ENCODE data around the gene NEO1. TPM values are rescaled to one million over a fixed set of nuclear protein-coding genes. Genes with fewer than 3 reads are reported as not detected.
"Not testable (repeated sequence)": the region's sequence is repeated elsewhere in the genome, so short reads cannot be mapped to it uniquely, and the experiment has no call there.

Gene NEO1
- total and polyA plus RNA-seq, 2 experiments from 2014 or later = 4.5 to 13.6 TPM

- H3K9me3 ChIP-seq (ENCODE audit: low read depth) = no peaks in the 10 kb centered on the region
- no peaks in the 10 kb centered on the region for H3K79me2 ChIP-seq (ENCODE audit: insufficient read depth)
- in situ Hi-C loops (cut with MboI) = no loop called here
- TF ChIP-seq EZH2phosphoT487 (IDR thresholded peaks at IDR 0.05; ENCODE audit: insufficient read depth, low read depth) = no peak
- TF ChIP-seq EZH2 (IDR thresholded peaks at IDR 0.05; ENCODE audit: insufficient read depth, poor library complexity, severe bottlenecking) = no peak
- no peaks in the 10 kb centered on the region for H3K4me1 ChIP-seq (ENCODE audit: insufficient read depth)
- H3F3A ChIP-seq (ENCODE audit: insufficient read depth) = no peaks in the 10 kb centered on the region
- H3K9ac ChIP-seq = no peak overlapping the region
- WGBS, 2 experiments (ENCODE audit: low coverage in 1 of 2, low lambda C conversion rate in 2 of 2, missing lambda C conversion rate in 2 of 2) = 10 to 25% methylated on average over 1 of the region's 1 CpG
- no peak overlapping the region for H3K27ac ChIP-seq
- H3K36me3 ChIP-seq (ENCODE audit: low read depth) = no peaks in the 10 kb centered on the region
- no peak overlapping the region for H2AFZ ChIP-seq
- no peaks in the 10 kb centered on the region for H3K9me2 ChIP-seq (ENCODE audit: insufficient read depth)
- peak; percentile 34 for DNase-seq
- no peak overlapping the region for H3K4me2 ChIP-seq (ENCODE audit: unreplicated experiment)
- no peaks in the 10 kb centered on the region for H4K20me1 ChIP-seq (ENCODE audit: insufficient read depth)
- no peak overlapping the region for H3K4me3 ChIP-seq
- no peaks in the 10 kb centered on the region for H3K27me3 ChIP-seq (replicated peaks; ENCODE audit: insufficient read depth)
Measured at GRCh38 chr15:73212424-73212823, 160.2 kb downstream of the NEO1 start.

DNA sequence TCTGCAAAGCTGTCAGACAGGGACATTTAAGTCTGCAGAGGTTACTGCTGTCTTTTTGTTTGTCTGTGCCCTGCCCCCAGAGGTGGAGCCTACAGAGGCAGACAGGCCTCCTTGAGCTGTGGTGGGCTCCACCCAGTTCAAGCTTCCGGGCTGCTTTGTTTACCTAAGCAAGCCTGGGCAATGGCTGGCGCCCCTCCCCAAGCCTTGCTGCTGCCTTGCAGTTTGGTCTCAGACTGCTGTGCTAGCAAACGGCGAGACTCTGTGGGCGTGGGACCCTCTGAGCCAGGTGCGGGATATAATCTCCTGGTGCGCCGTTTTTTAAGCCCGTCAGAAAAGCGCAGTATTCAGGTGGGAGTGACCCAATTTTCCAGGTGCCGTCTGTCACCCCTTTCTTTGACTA lies 169.2 kb downstream of the NEO1 start:
- H4K20me1 ChIP-seq (ENCODE audit: insufficient read depth); H3K27me3 ChIP-seq (replicated peaks; ENCODE audit: insufficient read depth); H3F3A ChIP-seq (ENCODE audit: insufficient read depth); DNase-seq; in situ Hi-C loops (cut with MboI); H3K4me1 ChIP-seq (ENCODE audit: insufficient read depth); H3K9me3 ChIP-seq (ENCODE audit: low read depth); H3K79me2 ChIP-seq (ENCODE audit: insufficient read depth); H2AFZ ChIP-seq; H3K9ac ChIP-seq; H3K4me3 ChIP-seq; H3K4me2 ChIP-seq (ENCODE audit: unreplicated experiment); H3K27ac ChIP-seq; H3K9me2 ChIP-seq (ENCODE audit: insufficient read depth); H3K36me3 ChIP-seq (ENCODE audit: low read depth): not testable (repeated sequence)
- 95% methylated on average over 8 to 11 of the region's 11 CpGs for WGBS, 2 experiments (ENCODE audit: low coverage in 1 of 2, low lambda C conversion rate in 2 of 2, missing lambda C conversion rate in 2 of 2)

DNA sequence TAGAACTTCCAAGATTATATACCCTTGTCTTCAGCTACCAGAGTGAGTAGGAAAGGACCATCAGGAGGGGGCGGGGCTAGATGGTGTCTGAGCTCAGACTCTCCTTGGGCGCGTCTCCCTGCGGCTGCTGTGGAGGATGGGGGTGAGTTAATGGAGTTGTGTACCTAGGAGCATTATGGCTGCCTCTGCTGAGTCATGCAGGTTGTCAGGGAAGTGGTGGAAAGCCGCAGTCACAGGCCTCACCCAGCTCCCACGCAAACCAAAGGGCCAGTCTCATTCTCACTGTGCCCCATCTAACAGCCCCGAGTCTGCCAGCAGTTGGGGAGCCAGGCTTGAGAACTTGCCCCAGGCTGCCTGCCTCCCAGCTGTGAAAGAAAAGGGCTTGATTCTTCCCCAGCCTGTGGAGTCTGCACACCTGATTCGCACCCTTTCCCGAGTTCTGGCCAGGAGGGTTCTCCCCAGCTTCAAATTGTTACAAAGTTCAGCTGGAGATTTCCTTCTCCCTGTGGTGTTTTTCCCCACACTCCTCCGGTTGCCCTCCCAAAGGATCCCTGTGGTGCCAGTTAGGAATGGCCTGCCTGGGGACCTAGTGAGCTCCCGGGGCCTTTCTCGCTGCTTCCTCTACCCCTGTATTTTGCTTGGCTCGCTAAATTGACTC lies 173.2 kb downstream of the NEO1 start:
- Histone ChIP-seq H3K4me3 (no peak overlapping the region), H3F3A (ENCODE audit: insufficient read depth) (no peaks in the 10 kb centered on the region), H4K20me1 (ENCODE audit: insufficient read depth) (no peaks in the 10 kb centered on the region), H3K27ac (no peak overlapping the region), H3K36me3 (ENCODE audit: low read depth) (no peaks in the 10 kb centered on the region), H3K4me1 (ENCODE audit: insufficient read depth) (no peaks in the 10 kb centered on the region), H2AFZ (no peak overlapping the region), H3K9ac (no peak overlapping the region), H3K9me3 (ENCODE audit: low read depth) (no peaks in the 10 kb centered on the region), H3K27me3 (replicated peaks; ENCODE audit: insufficient read depth) (no peaks in the 10 kb centered on the region), H3K4me2 (ENCODE audit: unreplicated experiment) (no peak overlapping the region), H3K9me2 (ENCODE audit: insufficient read depth) (no peaks in the 10 kb centered on the region), H3K79me2 (ENCODE audit: insufficient read depth) (no peaks in the 10 kb centered on the region)
- DNase-seq = no peak
- TF ChIP-seq EZH2phosphoT487 (IDR thresholded peaks at IDR 0.05; ENCODE audit: insufficient read depth, low read depth) (no peak), EZH2 (IDR thresholded peaks at IDR 0.05; ENCODE audit: insufficient read depth, poor library complexity, severe bottlenecking) (no peak)
- WGBS, 2 experiments (ENCODE audit: low coverage in 1 of 2, low lambda C conversion rate in 2 of 2, missing lambda C conversion rate in 2 of 2) = 96 to 99% methylated on average over 13 of the region's 13 CpGs
- in situ Hi-C loops (cut with MboI) = no loop called here

- DNase-seq = no peak
- Histone ChIP-seq H3K27ac (no peak overlapping the region), H2AFZ (no peak overlapping the region), H3K4me3 (no peak overlapping the region), H3K9me2 (ENCODE audit: insufficient read depth) (no peaks in the 10 kb centered on the region), H3K36me3 (ENCODE audit: low read depth) (no peaks in the 10 kb centered on the region), H3K9ac (no peak overlapping the region), H3F3A (ENCODE audit: insufficient read depth) (peaks cover 2% of the 10 kb centered on the region; the same call in 1 of the 2 replicates), H3K79me2 (ENCODE audit: insufficient read depth) (no peaks in the 10 kb centered on the region), H3K4me2 (ENCODE audit: unreplicated experiment) (no peak overlapping the region), H3K27me3 (replicated peaks; ENCODE audit: insufficient read depth) (no peaks in the 10 kb centered on the region), H3K4me1 (ENCODE audit: insufficient read depth) (peaks cover under 1% of the 10 kb centered on the region), H3K9me3 (ENCODE audit: low read depth) (no peaks in the 10 kb centered on the region), H4K20me1 (ENCODE audit: insufficient read depth) (no peaks in the 10 kb centered on the region)
- in situ Hi-C loops (cut with MboI) = no loop called here
- TF ChIP-seq EZH2phosphoT487 (IDR thresholded peaks at IDR 0.05; ENCODE audit: insufficient read depth, low read depth) (no peak), EZH2 (IDR thresholded peaks at IDR 0.05; ENCODE audit: insufficient read depth, poor library complexity, severe bottlenecking) (no peak)
- WGBS, 2 experiments (ENCODE audit: low coverage in 1 of 2, low lambda C conversion rate in 2 of 2, missing lambda C conversion rate in 2 of 2) = 82 to 87% methylated on average over 9 of the region's 9 CpGs
Measured at GRCh38 chr15:73226093-73226814, 174.0 kb downstream of the NEO1 start.
